ENCODE results near the gene CIB1. TPM values are rescaled to one million over a fixed set of nuclear protein-coding genes. Genes with fewer than 3 reads are reported as not detected.

CIB1 gene
- total and polyA plus RNA-seq, 2 of the 8 experiments (the other 6 are each of a cell fraction or from before 2014, with no cell fraction given) = 26.0 to 63.5 TPM

- no peak for DNase-seq (ENCODE audit: low read depth in 1 of 2, low spot score in 2 of 2)
- Histone ChIP-seq H2AK5ac (ENCODE audit: low read depth, low read length) (no peak overlapping the region), H4K91ac (replicated peaks; ENCODE audit: insufficient read length, low read length) (no peak overlapping the region), H2BK5ac (ENCODE audit: low read depth, low read length) (no peak overlapping the region), H3K9me3 (ENCODE audit: insufficient read depth in 2 of 2, low read depth in 1 of 2, low read length in 1 of 2) (no peaks in the 10 kb centered on the region), H3K14ac (ENCODE audit: insufficient read length) (no peak overlapping the region), H3K9ac (replicated peaks in 1 of 4; ENCODE audit: extremely low read depth in 1 of 4, low read depth in 3 of 4, low read length in 3 of 4) (no peak overlapping the region), H3K23me2 (ENCODE audit: low read depth, low read length) (no peaks in the 10 kb centered on the region), H3K79me2 (ENCODE audit: control insufficient read depth in 1 of 2, insufficient read depth in 2 of 2, low read length in 2 of 2) (no peaks in the 10 kb centered on the region), H4K5ac (ENCODE audit: insufficient read length, low read depth, low read length) (no peak overlapping the region), H3K79me1 (ENCODE audit: low read depth, low read length) (no peaks in the 10 kb centered on the region), H2AFZ (ENCODE audit: low read length) (no peak overlapping the region), H3K27ac (ENCODE audit: low read depth, low read length) (no peak overlapping the region), H4K8ac (ENCODE audit: extremely low read depth, insufficient read depth, low read length) (peak overlapping the region; percentile 65; the same call in 1 of the 2 replicates), H3K36me3 (ENCODE audit: control insufficient read depth in 2 of 4, insufficient read depth in 4 of 4, low read length in 3 of 4) (no peaks in the 10 kb centered on the region), H3K4ac (replicated peaks; ENCODE audit: insufficient read length, low read depth, low read length) (no peak overlapping the region), H3K18ac (ENCODE audit: extremely low read depth, low read length) (no peak overlapping the region), H3K56ac (replicated peaks; ENCODE audit: insufficient read length, low read depth, low read length) (no peak overlapping the region), H3K4me2 (ENCODE audit: insufficient read depth in 1 of 2, low read depth in 2 of 2, low read length in 2 of 2) (no peak overlapping the region), H3K27me3 (replicated peaks in 1 of 4; ENCODE audit: control insufficient read depth in 3 of 4, extremely low read depth in 1 of 4, insufficient read depth in 3 of 4, low read length in 3 of 4) (no peaks in the 10 kb centered on the region), H3K23ac (ENCODE audit: insufficient read length) (no peak overlapping the region), H4K20me1 (replicated peaks in 1 of 2; ENCODE audit: control insufficient read depth in 1 of 2, insufficient read depth in 2 of 2, low read length in 2 of 2) (no peaks in the 10 kb centered on the region), H2BK20ac (ENCODE audit: low read length) (no peak overlapping the region), H2BK120ac (replicated peaks; ENCODE audit: low read depth, low read length) (no peak overlapping the region), H3K4me1 (replicated peaks in 1 of 4; ENCODE audit: control insufficient read depth in 3 of 4, insufficient read depth in 4 of 4, low read length in 3 of 4) (no peaks in the 10 kb centered on the region), H2BK15ac (ENCODE audit: low read length) (no peak overlapping the region), H2BK12ac (ENCODE audit: low read depth, low read length) (0 out of 2 replicates have a peak overlapping the region, but pooled peaks have one; percentile 39), H3K4me3 (ENCODE audit: extremely low read depth in 1 of 4, insufficient read depth in 2 of 4, low read depth in 3 of 4, low read length in 4 of 4) (no peak overlapping the region)
- no peak for FAIRE-seq
- WGBS, 2 experiments (ENCODE audit: extremely low coverage in 1 of 2, insufficient coverage in 1 of 2, insufficient read length in 1 of 2, insufficient replicate concordance in 2 of 2, low coverage in 1 of 2, low lambda C conversion rate in 2 of 2, missing lambda C conversion rate in 1 of 2) = 84% methylated on average over 22 of the region's 22 CpGs; no CpG with 5 or more reads in 1 of the 2 experiments
- TF ChIP-seq BCL11A (IDR thresholded peaks at IDR 0.05; ENCODE audit: low read depth in 2 of 2, low read length in 2 of 2) (no peak), EP300 (IDR thresholded peaks at IDR 0.05; ENCODE audit: borderline replicate concordance in 1 of 2, low read depth in 2 of 2, low read length in 2 of 2) (no peak), CHD1 (IDR thresholded peaks at IDR 0.05; ENCODE audit: low read depth, low read length) (no peak), SP2 (IDR thresholded peaks at IDR 0.05; ENCODE audit: low read length) (no peak), TAF7 (optimal IDR thresholded peaks at IDR 0.05; ENCODE audit: borderline replicate concordance, low read depth, low read length) (no peak), HDAC2 (IDR thresholded peaks at IDR 0.05; ENCODE audit: borderline replicate concordance in 1 of 2, low read depth in 2 of 2, low read length in 2 of 2) (no peak), SP1 (IDR thresholded peaks at IDR 0.05; ENCODE audit: low read depth, low read length) (no peak), NRF1 (IDR thresholded peaks at IDR 0.05; ENCODE audit: low read depth, low read length) (no peak)
- ChIA-PET CTCF (ENCODE audit: partially characterized antibody) (interaction anchor here (0.7 to 1.8 kb wide), 8 partner anchors 8 to 98 kb away, joined by 3 to 7 read pairs (median 4); no protein-coding TSS in a partner anchor), POLR2A (ENCODE audit: partially characterized antibody) (interaction anchor here (1.2 to 2.1 kb wide), 3 partner anchors 24 to 140 kb away, joined by 3 to 5 read pairs (median 3); partner anchors contain the start of genes IDH2 and NGRN)
These were observed 7.8 kb upstream of the CIB1 start for GRCh38 chr15:90241343-90242192.
